Thymus (tissue), 11 donors: ENCODE measurements around the gene DCHS2. TPM values are rescaled to one million over a fixed set of nuclear protein-coding genes. Genes with fewer than 3 reads are reported as not detected.

Experiments
- DNase-seq, 9 donors: peaks; one replicate each; pipeline ENCODE4 v3.0.0-alpha.2; 2013; ENCODE audit warnings: low spot score in 9 of 9, low read depth in 6 of 9, missing footprints in 1 of 9
- H3K27ac ChIP-seq, 2 donors: one replicate each; pipeline ENCODE4 v1.5.1; 2013; ENCODE audit warnings: control low read depth in 1 of 2, low read depth in 1 of 2, low read length in 1 of 2, mild to moderate bottlenecking in 1 of 2, moderate library complexity in 1 of 2
- H3K27me3 ChIP-seq, 2 donors: one replicate each; pipeline ENCODE4 v1.5.1; 2013; ENCODE audit warnings: low read length in 1 of 2; ENCODE audit not compliant: control insufficient read depth in 2 of 2, insufficient read depth in 1 of 2
- H3K36me3 ChIP-seq, 2 donors: one replicate each; pipeline ENCODE4 v1.5.1; 2013; ENCODE audit warnings: low read length in 1 of 2, mild to moderate bottlenecking in 1 of 2, moderate library complexity in 1 of 2; ENCODE audit not compliant: control insufficient read depth in 2 of 2, insufficient read depth in 2 of 2
- H3K4me1 ChIP-seq, 2 donors: one replicate each; pipeline ENCODE4 v1.5.1; 2013; ENCODE audit warnings: low read length in 2 of 2; ENCODE audit not compliant: control insufficient read depth in 2 of 2, insufficient read depth in 2 of 2
- H3K4me3 ChIP-seq, 2 donors: one replicate each; pipeline ENCODE4 v1.5.1; 2013; ENCODE audit warnings: low read length in 2 of 2, control low read depth in 1 of 2, mild to moderate bottlenecking in 1 of 2
- H3K9me3 ChIP-seq, 2 donors: one replicate each; pipeline ENCODE4 v1.5.1; 2013; ENCODE audit warnings: low read length in 1 of 2, mild to moderate bottlenecking in 1 of 2; ENCODE audit not compliant: control insufficient read depth in 2 of 2, insufficient read depth in 1 of 2
- WGBS: extraction: QIAGEN DNeasy Blood & Tissue Kit; methylation state at CpG from one replicate; pipeline ENCODE4 v1.1.7; 2013; 5-methylcytosine and 5-hydroxymethylcytosine counted together
- polyA plus RNA-seq: library from polyadenylated mRNA; stranded (reverse); fragments of 200-250 nt; gene quantifications from one replicate; pipeline ENCODE4 v1.2.3, GENCODE V29; 2013
- total RNA-seq: library from RNA; stranded (reverse); fragments of 120-200 nt; gene quantifications from one replicate; pipeline ENCODE4 v1.2.4, GENCODE V29; 2013
- donor health status: healthy.

The DCHS2 gene
- total and polyA plus RNA-seq, 2 donors: 0.07 to 0.19 TPM

DNA sequence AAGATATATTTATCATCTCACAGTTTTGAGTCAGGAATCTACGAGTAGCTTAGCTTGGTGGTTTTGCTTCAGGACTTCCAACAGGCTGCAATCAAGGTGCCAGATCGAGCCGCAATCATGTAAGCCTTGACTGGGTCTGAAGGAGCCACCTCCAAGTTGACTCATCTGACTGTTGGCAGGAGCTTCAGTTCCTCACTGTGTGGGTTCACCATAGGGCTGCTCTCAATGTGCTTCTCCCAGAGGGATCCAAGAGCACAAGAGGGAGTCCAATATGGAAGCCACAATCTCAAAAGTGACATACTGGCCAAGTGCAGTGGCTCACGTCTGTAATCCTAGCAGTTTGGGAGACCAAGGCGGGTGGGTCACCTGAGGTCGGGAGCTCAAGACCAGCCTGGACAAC, 26.5 kb downstream of the DCHS2 start:
- H3K4me1 ChIP-seq: no peaks in the 10 kb centered on the region
- H3K36me3 ChIP-seq: no peaks in the 10 kb centered on the region
- WGBS: 93% methylated on average over 6 of the region's 6 CpGs
- no peak overlapping the region for H3K27ac ChIP-seq
- H3K4me3 ChIP-seq: no peak overlapping the region
- H3K9me3 ChIP-seq: no peaks in the 10 kb centered on the region
- no peak for DNase-seq
- H3K27me3 ChIP-seq: no peaks in the 10 kb centered on the region

DNA sequence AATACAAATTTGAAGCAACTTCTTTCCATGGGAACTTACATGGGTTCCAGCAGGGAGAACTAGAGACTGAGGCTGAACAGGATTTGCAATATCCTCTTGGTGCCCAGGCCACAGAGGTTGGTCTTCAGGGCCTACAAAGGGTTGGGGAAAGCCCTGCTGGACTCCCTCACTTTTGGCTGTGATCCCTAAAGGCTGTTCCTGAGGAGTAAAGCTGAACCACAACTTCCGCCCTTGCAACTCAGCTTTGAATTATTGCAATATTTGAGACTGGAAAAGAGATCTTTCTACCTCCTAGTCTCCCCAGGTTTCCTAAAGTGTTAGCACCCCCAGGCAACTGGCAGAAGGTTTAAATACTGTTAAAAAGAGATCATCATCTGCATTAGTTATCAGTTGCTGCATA, 26.9 kb downstream of the DCHS2 start:
- no peak overlapping the region for H3K27ac ChIP-seq

DNA sequence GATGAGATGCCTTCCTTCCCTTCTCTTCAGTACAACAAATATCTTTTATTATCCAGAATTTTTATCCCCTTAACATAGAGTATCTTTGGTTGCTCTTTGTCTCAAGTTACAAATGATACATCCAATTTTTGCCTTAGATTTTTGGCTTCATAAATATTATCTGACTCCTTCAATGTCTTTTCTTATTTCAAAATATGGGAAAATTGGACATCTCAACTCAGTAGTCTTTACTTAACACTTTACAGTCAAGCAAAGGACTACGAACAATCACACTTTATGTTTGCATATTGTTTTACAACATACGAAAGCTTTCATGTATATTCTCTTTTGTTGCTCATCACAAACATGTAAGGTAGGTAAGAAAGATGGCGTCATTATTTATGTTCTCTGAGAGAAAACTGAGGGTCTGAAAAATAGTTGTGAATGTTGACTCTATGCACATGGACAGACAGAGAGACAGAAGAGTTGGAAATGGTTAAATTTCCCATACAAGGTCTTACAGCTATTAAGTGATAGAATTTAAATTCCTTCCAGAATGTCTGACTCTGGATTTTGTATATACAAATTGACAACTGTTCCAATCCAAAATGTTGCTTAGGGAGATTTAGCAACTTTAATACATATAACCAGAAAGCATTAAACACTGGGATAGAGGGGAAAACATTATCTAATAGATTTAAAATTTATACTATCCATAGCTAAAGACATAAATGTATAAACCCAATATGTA, 29.4 kb downstream of the DCHS2 start:
- H3K9me3 ChIP-seq: no peaks in the 10 kb centered on the region
- H3K4me1 ChIP-seq: no peaks in the 10 kb centered on the region
- H3K27ac ChIP-seq: no peak overlapping the region
- DNase-seq: no peak
- H3K36me3 ChIP-seq: no peaks in the 10 kb centered on the region
- H3K27me3 ChIP-seq: no peaks in the 10 kb centered on the region
- H3K4me3 ChIP-seq: no peak overlapping the region
- WGBS: 97% methylated on average over 3 of the region's 3 CpGs

More for the DNA sequence above, 26.9 kb downstream of the DCHS2 start:
- H3K4me3 ChIP-seq: no peak overlapping the region
- no peak for DNase-seq
- no peaks in the 10 kb centered on the region for H3K36me3 ChIP-seq
- H3K27me3 ChIP-seq: no peaks in the 10 kb centered on the region
- WGBS: 95% methylated on average over 1 of the region's 1 CpG
- no peaks in the 10 kb centered on the region for H3K9me3 ChIP-seq
- H3K4me1 ChIP-seq: no peaks in the 10 kb centered on the region

DNA sequence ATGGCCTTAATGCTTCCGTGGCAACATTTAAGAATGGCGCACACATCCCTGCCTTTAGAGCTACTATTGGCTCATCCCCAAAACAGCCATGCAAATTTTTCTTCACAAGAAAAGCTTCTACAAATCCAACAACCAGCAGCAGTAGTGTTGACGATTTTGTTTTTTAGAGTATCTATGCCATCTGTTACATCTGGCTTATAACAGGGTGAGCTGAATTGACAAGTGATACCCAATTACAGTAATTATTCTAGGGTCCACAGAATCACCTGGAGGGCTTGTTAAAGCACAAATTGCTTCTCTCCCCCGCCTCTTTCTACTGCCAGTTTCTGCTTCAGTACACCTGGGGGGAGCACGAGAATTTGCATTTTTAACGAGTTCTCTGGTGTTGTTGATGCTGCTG, 34.1 kb downstream of the DCHS2 start:
- Histone ChIP-seq H3K36me3 (no peaks in the 10 kb centered on the region), H3K4me1 (no peaks in the 10 kb centered on the region), H3K27ac (no peak overlapping the region), H3K27me3 (no peaks in the 10 kb centered on the region), H3K9me3 (no peaks in the 10 kb centered on the region), H3K4me3 (no peak overlapping the region)
- DNase-seq: no peak
- 80% methylated on average over 6 of the region's 6 CpGs for WGBS

DNA sequence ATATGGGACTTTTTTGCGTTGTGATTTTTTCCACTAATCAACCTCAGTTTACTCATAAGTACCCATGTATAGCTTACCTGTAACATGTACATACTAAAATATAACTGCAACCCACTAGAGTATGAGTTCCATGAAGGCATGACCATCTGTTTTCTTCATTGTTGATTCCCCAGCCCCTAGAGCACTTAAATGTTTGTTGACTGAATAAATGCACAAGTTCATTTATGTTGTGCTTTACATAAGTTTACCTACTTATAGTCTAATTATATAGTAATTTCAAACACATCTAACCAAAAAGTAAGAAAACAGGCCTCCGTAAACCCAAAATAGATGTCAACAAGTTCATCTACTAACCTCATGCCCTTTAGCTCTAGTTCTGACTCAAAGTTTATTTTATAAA, 34.7 kb downstream of the DCHS2 start:
- no peak overlapping the region for H3K4me3 ChIP-seq
- H3K36me3 ChIP-seq: no peaks in the 10 kb centered on the region
- H3K9me3 ChIP-seq: no peaks in the 10 kb centered on the region
- no peak for DNase-seq
- H3K27me3 ChIP-seq: no peaks in the 10 kb centered on the region
- no peaks in the 10 kb centered on the region for H3K4me1 ChIP-seq
- WGBS: 98% methylated on average over 2 of the region's 2 CpGs
- H3K27ac ChIP-seq: no peak overlapping the region

DNA sequence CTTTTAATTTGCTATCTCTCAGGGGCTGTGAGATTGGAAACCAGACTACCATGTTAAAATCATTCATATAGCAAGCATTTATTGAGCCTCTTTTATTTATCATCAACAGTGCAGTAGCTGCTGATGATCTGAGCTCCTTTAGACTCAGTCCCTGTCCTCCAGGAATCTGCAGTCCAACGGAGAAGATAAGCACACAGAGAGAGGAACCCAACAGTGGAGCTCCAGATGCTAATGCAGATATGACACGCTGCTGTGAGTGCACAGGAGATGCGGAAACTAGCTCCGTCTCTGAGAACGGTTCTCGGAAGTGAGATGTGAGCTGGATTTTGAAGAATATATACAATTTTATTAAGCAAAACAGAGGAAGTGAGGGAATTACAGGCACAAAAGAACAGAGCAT, 35.4 kb downstream of the DCHS2 start:
- H3K9me3 ChIP-seq: no peaks in the 10 kb centered on the region
- no peaks in the 10 kb centered on the region for H3K36me3 ChIP-seq
- no peak overlapping the region for H3K27ac ChIP-seq
- H3K4me3 ChIP-seq: no peak overlapping the region
- no peak for DNase-seq
- H3K4me1 ChIP-seq: no peaks in the 10 kb centered on the region
- 85% methylated on average over 6 of the region's 6 CpGs for WGBS
- H3K27me3 ChIP-seq: no peaks in the 10 kb centered on the region

DNA sequence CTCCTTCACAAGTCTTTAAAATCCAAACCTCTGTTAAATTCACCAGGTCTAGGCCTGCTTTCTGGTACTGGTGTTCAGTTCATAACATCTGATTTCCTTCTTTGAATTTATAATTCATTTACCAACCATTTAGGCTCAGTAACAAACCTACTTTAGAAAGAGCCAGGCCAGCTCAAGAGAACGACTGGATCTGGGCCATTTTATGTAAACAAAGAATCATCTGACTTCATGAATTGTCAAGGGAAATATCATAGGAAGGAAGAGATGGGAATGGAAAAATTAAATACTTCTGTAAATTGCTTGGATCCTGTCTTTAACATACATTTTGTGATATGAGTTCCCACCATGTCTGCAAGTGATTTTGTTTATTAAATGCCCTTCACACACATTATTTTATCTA, 36.5 kb downstream of the DCHS2 start:
- Histone ChIP-seq H3K36me3 (no peaks in the 10 kb centered on the region), H3K9me3 (no peaks in the 10 kb centered on the region), H3K4me3 (no peak overlapping the region), H3K4me1 (no peaks in the 10 kb centered on the region), H3K27me3 (no peaks in the 10 kb centered on the region), H3K27ac (no peak overlapping the region)
- 68% methylated on average over 1 of the region's 1 CpG for WGBS
- no peak for DNase-seq

DNA sequence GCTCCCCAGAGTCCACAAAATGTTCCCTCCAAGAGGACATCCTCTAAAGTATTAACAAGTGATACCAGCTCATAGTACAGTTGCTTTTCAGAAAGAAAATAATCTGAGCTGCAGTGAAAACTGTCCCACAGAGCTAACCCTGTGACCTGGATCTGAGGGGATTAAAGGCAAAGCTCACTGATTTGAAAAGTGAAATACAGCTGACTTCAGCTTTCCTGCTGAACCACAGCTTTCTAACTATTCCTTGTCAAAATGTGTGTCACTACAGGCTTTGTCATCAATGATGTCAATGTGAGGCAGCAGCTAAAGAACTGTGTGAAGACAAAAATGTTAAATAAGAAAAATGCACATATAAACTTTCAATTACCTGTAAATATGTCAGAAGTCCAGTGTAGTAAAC, 36.9 kb downstream of the DCHS2 start:
- Histone ChIP-seq H3K4me3 (no peak overlapping the region), H3K9me3 (no peaks in the 10 kb centered on the region), H3K4me1 (no peaks in the 10 kb centered on the region), H3K27me3 (no peaks in the 10 kb centered on the region), H3K36me3 (no peaks in the 10 kb centered on the region), H3K27ac (no peak overlapping the region)
- DNase-seq: no peak

DNA sequence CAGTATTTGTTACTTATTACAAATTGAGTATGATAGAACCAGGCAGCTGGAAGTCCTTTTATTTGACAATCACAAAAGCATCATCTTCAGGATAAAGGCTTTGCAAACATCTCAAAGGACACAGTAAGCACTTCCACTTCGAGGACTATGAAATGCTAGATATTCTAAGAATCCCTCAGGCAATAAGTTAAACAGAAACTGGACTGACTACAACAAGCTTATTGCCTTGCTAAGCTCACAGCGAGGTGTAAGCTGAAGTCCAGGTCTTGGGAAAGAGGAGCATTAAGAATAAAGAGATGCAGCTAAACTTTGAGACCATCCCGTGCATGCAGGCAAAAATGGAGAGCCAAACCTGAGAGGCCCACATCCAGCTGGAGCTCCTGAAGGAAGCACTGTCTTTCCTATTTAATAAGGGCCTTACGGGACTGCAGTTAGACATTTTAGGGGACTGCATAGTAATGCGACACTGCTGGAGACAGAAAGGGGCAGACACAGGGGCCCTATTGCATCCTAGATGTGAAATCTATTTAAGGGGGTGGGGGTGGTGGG, 38.7 kb downstream of the DCHS2 start:
- DNase-seq: no peak
- 91% methylated on average over 5 of the region's 5 CpGs for WGBS
- Histone ChIP-seq H3K4me3 (no peak overlapping the region), H3K36me3 (no peaks in the 10 kb centered on the region), H3K9me3 (no peaks in the 10 kb centered on the region), H3K27ac (no peak overlapping the region), H3K27me3 (no peaks in the 10 kb centered on the region), H3K4me1 (no peaks in the 10 kb centered on the region)
